ENCODE measurements around the gene TPH2. TPM values are rescaled to one million over a fixed set of nuclear protein-coding genes. Genes with fewer than 3 reads are reported as not detected.

The TPH2 gene
- total and polyA plus RNA-seq, 2 experiments from 2014 or later, result not detected

DNA sequence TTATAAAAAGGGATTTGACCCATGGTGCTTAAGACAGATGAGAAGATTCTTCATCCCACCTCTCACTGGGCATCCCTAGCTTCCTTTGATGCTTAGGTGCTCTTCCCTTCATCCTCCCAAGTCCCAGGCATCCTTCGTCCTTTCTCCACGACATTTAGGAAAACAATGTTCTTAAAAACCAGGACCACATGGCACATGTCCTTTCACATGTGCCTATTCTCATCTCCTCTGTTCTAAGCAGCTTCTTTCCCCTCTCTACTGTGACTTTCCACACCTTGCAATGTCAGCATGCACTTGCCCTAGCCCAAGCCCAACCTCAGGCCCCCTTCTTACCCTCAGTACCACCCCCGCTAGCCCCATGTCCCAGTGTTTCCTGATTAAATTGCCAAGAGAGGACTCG, 12.2 kb downstream of the TPH2 start:
- Histone ChIP-seq H3K4me3 (no peak overlapping the region), H3K4me1 (ENCODE audit: low read depth) (no peaks in the 10 kb centered on the region), H3K9me3 (ENCODE audit: low read depth) (no peaks in the 10 kb centered on the region), H3K27me3 (no peaks in the 10 kb centered on the region), H3K27ac (no peak overlapping the region), H3K36me3 (no peaks in the 10 kb centered on the region)
- no peak for TF ChIP-seq CTCF (IDR thresholded peaks at IDR 0.05; ENCODE audit: low read depth, low read length)
- DNase-seq (ENCODE audit: low read depth in 1 of 2, low spot score in 1 of 2), result no peak

DNA sequence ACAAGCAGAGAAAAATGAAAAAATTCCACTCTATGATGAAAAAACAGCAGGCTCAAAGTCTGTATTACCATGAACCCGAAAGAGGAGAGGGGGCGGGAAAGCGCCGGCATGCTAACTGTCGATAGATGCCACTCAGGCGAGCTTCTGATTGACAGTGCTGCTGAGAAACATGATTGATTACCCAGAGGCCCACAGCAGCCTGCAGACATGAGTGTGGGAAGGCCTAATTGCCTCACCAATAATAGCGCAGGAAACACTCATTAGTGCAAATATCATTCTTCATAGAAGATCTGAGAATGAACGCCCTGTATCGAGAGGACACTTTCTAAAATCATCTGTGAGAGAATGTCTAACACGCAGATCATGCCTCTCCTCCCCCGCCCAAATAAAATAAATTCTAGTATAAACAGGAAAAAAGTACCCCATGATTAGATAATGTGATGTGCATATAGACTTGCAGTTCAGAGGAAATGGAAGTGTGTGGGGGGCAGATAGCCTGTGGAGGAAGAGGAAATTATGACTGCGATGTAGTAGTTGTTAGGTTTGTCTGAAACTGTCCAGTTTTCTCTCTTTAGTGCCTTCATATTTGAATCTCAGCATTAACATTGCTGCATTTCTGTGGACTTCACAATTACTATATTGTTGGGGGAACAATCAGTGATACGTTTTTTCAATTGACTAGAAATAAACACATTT, 15.6 kb downstream of the TPH2 start:
- peaks cover 3% of the 10 kb centered on the region for H3K4me1 ChIP-seq (ENCODE audit: low read depth)
- TF ChIP-seq CTCF (IDR thresholded peaks at IDR 0.05; ENCODE audit: low read depth, low read length), result no peak
- H3K36me3 ChIP-seq, result no peaks in the 10 kb centered on the region
- no peaks in the 10 kb centered on the region for H3K27me3 ChIP-seq
- no peak for DNase-seq (ENCODE audit: low read depth in 1 of 2, low spot score in 1 of 2)
- no peak overlapping the region for H3K4me3 ChIP-seq
- no peaks in the 10 kb centered on the region for H3K9me3 ChIP-seq (ENCODE audit: low read depth)
- H3K27ac ChIP-seq, result no peak overlapping the region

GRCh38 chr12:71954861-71955260, 16.2 kb downstream of the TPH2 start:
- Histone ChIP-seq H3K4me3 (no peak overlapping the region), H3K4me1 (ENCODE audit: low read depth) (peaks cover 3% of the 10 kb centered on the region), H3K27ac (no peak overlapping the region), H3K27me3 (no peaks in the 10 kb centered on the region), H3K9me3 (ENCODE audit: low read depth) (no peaks in the 10 kb centered on the region), H3K36me3 (no peaks in the 10 kb centered on the region)
- no peak for DNase-seq (ENCODE audit: low read depth in 1 of 2, low spot score in 1 of 2)
- no peak for TF ChIP-seq CTCF (IDR thresholded peaks at IDR 0.05; ENCODE audit: low read depth, low read length)

DNA sequence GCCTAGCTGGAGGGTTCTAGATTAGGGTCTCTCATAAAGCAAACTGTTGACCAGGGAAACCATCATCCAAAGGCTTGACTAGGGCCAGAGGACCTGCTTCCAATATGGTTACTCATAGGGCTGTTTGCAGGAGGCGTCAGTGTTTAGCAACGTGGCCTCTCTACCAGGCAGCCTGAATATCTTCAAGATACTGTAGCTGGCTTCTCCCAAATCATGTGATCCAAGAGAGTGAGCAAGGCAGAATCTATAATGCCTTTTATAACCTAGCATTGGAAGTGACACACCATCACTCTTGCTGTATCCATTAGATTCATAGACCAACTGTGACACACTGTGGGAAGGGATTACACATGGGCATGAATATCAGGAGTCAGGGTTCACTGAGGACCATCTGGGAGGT, 17.3 kb downstream of the TPH2 start:
- Histone ChIP-seq H3K9me3 (ENCODE audit: low read depth) (no peaks in the 10 kb centered on the region), H3K27me3 (no peaks in the 10 kb centered on the region), H3K36me3 (no peaks in the 10 kb centered on the region), H3K4me1 (ENCODE audit: low read depth) (peaks cover 3% of the 10 kb centered on the region), H3K4me3 (no peak overlapping the region), H3K27ac (no peak overlapping the region)
- no peak for TF ChIP-seq CTCF (IDR thresholded peaks at IDR 0.05; ENCODE audit: low read depth, low read length)
- DNase-seq (ENCODE audit: low read depth in 1 of 2, low spot score in 1 of 2), result peak in 1 of 2 donors; percentile 17

DNA sequence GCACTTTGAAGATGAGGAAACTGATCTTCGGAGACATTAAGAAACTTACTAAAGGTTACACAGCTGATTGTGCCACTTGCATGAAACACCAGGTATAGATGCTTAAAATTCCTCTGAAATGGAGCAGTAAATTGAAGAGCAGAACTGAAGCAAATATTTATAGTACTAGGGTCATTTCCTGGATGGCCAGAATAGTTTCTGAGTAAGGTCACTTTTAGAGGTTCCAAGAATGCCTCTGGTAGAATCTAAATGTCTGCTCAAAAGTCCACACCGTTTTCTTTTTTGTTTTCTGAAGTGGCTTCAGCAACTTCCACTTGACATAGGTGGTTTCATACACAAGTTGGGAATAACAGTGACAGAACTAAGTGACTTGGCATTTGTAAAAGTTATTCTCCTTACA, 19.4 kb downstream of the TPH2 start:
- Histone ChIP-seq H3K27ac (no peak overlapping the region), H3K4me3 (no peak overlapping the region), H3K9me3 (ENCODE audit: low read depth) (no peaks in the 10 kb centered on the region), H3K4me1 (ENCODE audit: low read depth) (peaks cover 3% of the 10 kb centered on the region), H3K27me3 (no peaks in the 10 kb centered on the region), H3K36me3 (no peaks in the 10 kb centered on the region)
- no peak for TF ChIP-seq CTCF (IDR thresholded peaks at IDR 0.05; ENCODE audit: low read depth, low read length)
- no peak for DNase-seq (ENCODE audit: low read depth in 1 of 2, low spot score in 1 of 2)

Data from cardiac muscle cell (in vitro differentiated cells and primary cell).